IMR-90 (cell line): ENCODE measurements around the gene BEAN1. TPM values are rescaled to one million over a fixed set of nuclear protein-coding genes. Genes with fewer than 3 reads are reported as not detected.
A peak's percentile ranks its signal among the peaks of the same experiment; 100 is the strongest.

Experiments used
- ATAC-seq: fragments of 200-7000 bp; cut with Tn5 transposase; 2 replicates; pipeline ENCODE4 v1.9.1; 2020; ENCODE audit warnings: low read depth, mild to moderate bottlenecking, moderate library complexity
- BruUV-seq: library from RNA; stranded (reverse); fragments of 400-500 nt; replicated peaks from 2 replicates; lab custom pipeline; 2021; lab: Mats Ljungman, UMichigan
- CTCF ChIA-PET: fragments of 300-600 bp; formaldehyde crosslinking; extraction: SDS; loops from one replicate; lab custom pipeline; 2021; ENCODE audit warnings: antibody characterized with exemption; lab: Yijun Ruan, JAX
- POLR2A ChIA-PET: fragments of 300-600 bp; sonication (Branson Sonifier 250); formaldehyde crosslinking; loops from one replicate; lab custom pipeline; 2022; ENCODE audit warnings: antibody characterized with exemption; ENCODE audit not compliant: unreplicated experiment; lab: Charles Lee
- DNase-seq: peaks from one replicate; pipeline ENCODE4 v3.0.0; 2013
- H2AFZ ChIP-seq: replicated peaks from 2 replicates; pipeline ENCODE3; 2013; ENCODE audit warnings: low read length, mild to moderate bottlenecking; ENCODE audit not compliant: poor library complexity
- H2AK5ac ChIP-seq: 2 replicates; pipeline ENCODE4 v1.6.1; 2013; ENCODE audit warnings: low read depth, low read length, inconsistent platforms
- H2AK9ac ChIP-seq: replicated peaks from 2 replicates; pipeline ENCODE3; 2013; ENCODE audit warnings: mild to moderate bottlenecking, low read depth, low read length, moderate library complexity; ENCODE audit not compliant: poor library complexity
- H2BK120ac ChIP-seq: 2 replicates; pipeline ENCODE4 v1.6.1; 2013; ENCODE audit warnings: low read depth, low read length, inconsistent platforms
- H2BK15ac ChIP-seq: 3 replicates; pipeline ENCODE4 v1.6.1; 2013; ENCODE audit warnings: low read depth, low read length, inconsistent platforms
- H2BK20ac ChIP-seq: 2 replicates; pipeline ENCODE4 v1.6.1; 2013; ENCODE audit warnings: low read depth, mild to moderate bottlenecking, inconsistent platforms, low read length, moderate library complexity
- H2BK5ac ChIP-seq: 2 replicates; pipeline ENCODE4 v1.6.1; 2013; ENCODE audit warnings: mild to moderate bottlenecking, low read depth, low read length, inconsistent platforms; ENCODE audit not compliant: poor library complexity, severe bottlenecking
- H3K14ac ChIP-seq: replicated peaks from 2 replicates; pipeline ENCODE4 v1.6.1; 2013; ENCODE audit warnings: low read depth, low read length, inconsistent platforms
- H3K18ac ChIP-seq: 2 replicates; pipeline ENCODE4 v1.6.1; 2013; ENCODE audit warnings: low read depth, low read length, control low read depth
- H3K23ac ChIP-seq: 2 replicates; pipeline ENCODE4 v1.6.1; 2013; ENCODE audit warnings: low read depth, low read length, inconsistent platforms
- H3K27ac ChIP-seq: 2 replicates; pipeline ENCODE4 v1.5.1; 2013; ENCODE audit warnings: mild to moderate bottlenecking, control low read depth, low read length; ENCODE audit not compliant: insufficient read depth
- H3K27me3 ChIP-seq: 2 replicates; pipeline ENCODE4 v1.6.1; 2013; ENCODE audit warnings: low read length; ENCODE audit not compliant: control insufficient read depth, insufficient read depth
- H3K36me3 ChIP-seq: 2 replicates; pipeline ENCODE4 v1.6.1; 2013; ENCODE audit warnings: low read length, mixed read lengths; ENCODE audit not compliant: control insufficient read depth, insufficient read depth
- H3K4ac ChIP-seq: 2 replicates; pipeline ENCODE4 v1.6.1; 2013; ENCODE audit warnings: low read depth, low read length, inconsistent platforms
- H3K4me1 ChIP-seq: 2 replicates; pipeline ENCODE4 v1.6.1; 2013; ENCODE audit warnings: low read length, mixed read lengths; ENCODE audit not compliant: control insufficient read depth, insufficient read depth
- H3K4me2 ChIP-seq: 2 replicates; pipeline ENCODE4 v1.6.1; 2013; ENCODE audit warnings: low read depth, mild to moderate bottlenecking, control low read depth, low read length, moderate library complexity
- H3K4me3 ChIP-seq: 2 replicates; pipeline ENCODE4 v1.5.1; 2013; ENCODE audit warnings: low read depth, mild to moderate bottlenecking, control low read depth, low read length, moderate library complexity; ENCODE audit not compliant: insufficient read depth
- H3K56ac ChIP-seq: 2 replicates; pipeline ENCODE4 v1.6.1; 2013; ENCODE audit warnings: low read length, inconsistent platforms; ENCODE audit not compliant: insufficient read depth; ENCODE audit errors: extremely low read depth
- H3K79me1 ChIP-seq, 2 experiments: 2 replicates each; pipeline ENCODE4 v1.6.1; 2013; ENCODE audit warnings: low read length in 2 of 2, inconsistent platforms in 1 of 2, low read depth in 1 of 2
- H3K9ac ChIP-seq: 2 replicates; pipeline ENCODE4 v1.6.1; 2013; ENCODE audit warnings: low read depth, low read length, control low read depth
- H3K9me1 ChIP-seq: 2 replicates; pipeline ENCODE4 v1.6.1; 2013; ENCODE audit warnings: low read length, inconsistent platforms; ENCODE audit not compliant: insufficient read depth
- H3K9me3 ChIP-seq: 2 replicates; pipeline ENCODE4 v1.6.1; 2013; ENCODE audit warnings: low read length; ENCODE audit not compliant: control insufficient read depth, insufficient read depth
- H4K20me1 ChIP-seq: 2 replicates; pipeline ENCODE4 v1.6.1; 2013; ENCODE audit warnings: low read length, inconsistent platforms; ENCODE audit not compliant: insufficient read depth
- H4K5ac ChIP-seq: 2 replicates; pipeline ENCODE4 v1.6.1; 2013; ENCODE audit warnings: mild to moderate bottlenecking, low read depth, low read length, control low read depth
- H4K8ac ChIP-seq, 2 experiments: 2 replicates each; pipeline ENCODE4 v1.6.1; 2013; ENCODE audit warnings: low read depth in 2 of 2, low read length in 2 of 2, control low read depth in 1 of 2, inconsistent platforms in 1 of 2
- H4K91ac ChIP-seq: 2 replicates; pipeline ENCODE4 v1.6.1; 2013; ENCODE audit warnings: low read depth, low read length, inconsistent platforms; ENCODE audit not compliant: insufficient read depth
- CEBPB ChIP-seq: IDR thresholded peaks from 2 replicates; pipeline ENCODE4 v1.6.1; 2012; ENCODE audit warnings: low read depth, low read length, improper control_type of control experiment
- CHD1 ChIP-seq: IDR thresholded peaks from 2 replicates; pipeline ENCODE4 v1.6.1; 2012; ENCODE audit warnings: low read depth, low read length, improper control_type of control experiment
- ELK1 ChIP-seq: fragments of 150-350 bp; IDR thresholded peaks from 2 replicates; pipeline ENCODE4 v1.6.1; 2016; ENCODE audit warnings: low read depth, mild to moderate bottlenecking, low read length, moderate library complexity, borderline replicate concordance
- MAFK ChIP-seq: IDR thresholded peaks from 2 replicates; pipeline ENCODE4 v1.6.1; 2012; ENCODE audit warnings: low read depth, low read length, improper control_type of control experiment
- POLR2A ChIP-seq: IDR thresholded peaks from 2 replicates; pipeline ENCODE4 v1.6.1; 2012; ENCODE audit warnings: mild to moderate bottlenecking, low read depth, low read length
- WGBS, 2 experiments: methylation state at CpG; one replicate each; pipeline versions ENCODE4 v1.1.5 to v1.1.7; 2013; ENCODE audit warnings: missing lambda C conversion rate in 2 of 2; ENCODE audit not compliant: insufficient read length in 1 of 2; ENCODE audit errors: extremely low coverage in 2 of 2; 5-methylcytosine and 5-hydroxymethylcytosine counted together
- dilution Hi-C: fragments of 300-500 bp; cut with HindIII; formaldehyde crosslinking; loops from one replicate; pipeline ENCODE4 v1.14.3; 2018; ENCODE audit warnings: low sequenced_read_pairs; ENCODE audit not compliant: unreplicated experiment
- in situ Hi-C: fragments of 300-500 bp; cut with MboI; formaldehyde crosslinking; loops from 3 replicates; pipeline ENCODE4 v1.14.3; 2019; ENCODE audit warnings: low sequenced_read_pairs, inconsistent platforms, mixed read lengths
- intact Hi-C: fragments of 100-400 bp; cut with micrococcal nuclease; formaldehyde crosslinking; loops from 2 replicates; pipeline ENCODE4 v1.10.0; 2022
- polyA plus RNA-seq, 3 experiments: library from polyadenylated mRNA; depleted of rRNA; stranded (reverse); fragments of >200 nt; gene quantifications; 2 replicates each; pipeline ENCODE4 v1.2.3, GENCODE V29; 2012; ENCODE audit warnings: low replicate concordance in 1 of 3
- total RNA-seq: library from RNA; depleted of rRNA; stranded (reverse); fragments of >200 nt; gene quantifications from 2 replicates; pipeline ENCODE4 v1.2.3, GENCODE V29; 2012

The BEAN1 gene
- total and polyA plus RNA-seq, 2 of the 4 experiments (the other 2 are of a cell fraction) = not detected

- Histone ChIP-seq H3K9ac (no peak overlapping the region), H3K4me3 (no peak overlapping the region), H2BK20ac (no peak overlapping the region), H3K27me3 (peaks cover 73% of the 10 kb centered on the region), H3K4ac (no peak overlapping the region), H3K9me1 (no peaks in the 10 kb centered on the region), H4K91ac (no peak overlapping the region), H3K9me3 (no peaks in the 10 kb centered on the region), H3K56ac (no peak overlapping the region), H2BK120ac (no peak overlapping the region), H4K8ac (no peak overlapping the region), H3K4me1 (no peaks in the 10 kb centered on the region), H2AK9ac (peak overlapping the region; percentile 61), H2BK5ac (no peak overlapping the region), H2AK5ac (no peak overlapping the region), H3K27ac (no peak overlapping the region), H3K36me3 (no peaks in the 10 kb centered on the region), H3K14ac (no peak overlapping the region), H2BK15ac (no peak overlapping the region), H4K20me1 (no peaks in the 10 kb centered on the region), H2AFZ (no peak overlapping the region), H3K23ac (no peak overlapping the region; the same call in 1 of the 2 replicates), H3K79me1 (no peaks in the 10 kb centered on the region), H4K5ac (no peak overlapping the region), H3K4me2 (no peak overlapping the region), H3K18ac (no peak overlapping the region)
- ChIA-PET POLR2A (no interaction called here), CTCF (interaction anchor here (0.9 kb wide), 1 partner anchor 32 kb away, joined by 3 read pairs; no protein-coding TSS in a partner anchor)
- in situ Hi-C loops = no loop called here
- no peak for TF ChIP-seq CEBPB
- TF ChIP-seq POLR2A = no peak
- TF ChIP-seq CHD1 = no peak
- TF ChIP-seq ELK1 = no peak
- TF ChIP-seq MAFK = no peak
- WGBS, 2 experiments = 90% methylated on average over 2 of the region's 3 CpGs; no CpG with 5 or more reads in 1 of the 2 experiments
- BruUV-seq = no TSS peak
- dilution Hi-C loops = no loop called here
- intact Hi-C loops = no loop called here
- no peak for ATAC-seq
- no peak for DNase-seq
Measured at GRCh38 chr16:66443269-66443652, 16.2 kb downstream of the BEAN1 start.
